MG63 (cell line): Measurements from ENCODE around the gene SMAD6. TPM values are rescaled to one million over a fixed set of nuclear protein-coding genes. Genes with fewer than 3 reads are reported as not detected.

Experiments used
- DNase-seq: peaks from one replicate; pipeline ENCODE4 v3.0.0-alpha.2; 2020
- H3K27me3 ChIP-seq: fragments of 250-450 bp; sonication (Bioruptor Pico); 2 replicates; pipeline ENCODE4 v1.5.1; 2020; ENCODE audit warnings: mild to moderate bottlenecking, moderate library complexity
- H3K36me3 ChIP-seq: fragments of 250-450 bp; sonication (Bioruptor Pico); 2 replicates; pipeline ENCODE4 v1.5.1; 2020; ENCODE audit warnings: mild to moderate bottlenecking, moderate library complexity
- H3K4me3 ChIP-seq: fragments of 250-450 bp; sonication (Bioruptor Pico); 2 replicates; pipeline ENCODE4 v1.5.1; 2020; ENCODE audit warnings: mild to moderate bottlenecking, moderate library complexity
- H3K9me3 ChIP-seq: fragments of 250-450 bp; sonication (Bioruptor Pico); 2 replicates; pipeline ENCODE4 v1.5.1; 2020; ENCODE audit warnings: mild to moderate bottlenecking, moderate library complexity
- total RNA-seq: library from RNA; depleted of rRNA; stranded (reverse); fragments of >200 nt; shearing (Covaris generic); gene quantifications from 2 replicates; pipeline ENCODE4 v1.2.3, GENCODE V29; 2014; ENCODE audit warnings: low replicate concordance

Gene SMAD6
- total RNA-seq, 1 experiment from 2014 or later, result 37.8 TPM

GRCh38 chr15:66779331-66780009 is 77.4 kb downstream of the SMAD6 start:
- Histone ChIP-seq H3K27me3 (no peaks in the 10 kb centered on the region), H3K4me3 (no peak overlapping the region), H3K9me3 (no peaks in the 10 kb centered on the region), H3K36me3 (peaks cover 65% of the 10 kb centered on the region)
- no peak for DNase-seq

- peak; percentile 91 for DNase-seq
- H3K36me3 ChIP-seq, result peaks cover 63% of the 10 kb centered on the region
These were observed 78.3 kb downstream of the SMAD6 start for GRCh38 chr15:66780172-66780972.

GRCh38 chr15:66780973-66781718 is 79.1 kb downstream of the SMAD6 start:
- Histone ChIP-seq H3K9me3 (no peaks in the 10 kb centered on the region), H3K27me3 (no peaks in the 10 kb centered on the region), H3K36me3 (peaks cover 58% of the 10 kb centered on the region), H3K4me3 (no peak overlapping the region)
- no peak for DNase-seq

More at GRCh38 chr15:66780172-66780972, 78.3 kb downstream of the SMAD6 start:
- Histone ChIP-seq H3K9me3 (no peaks in the 10 kb centered on the region), H3K4me3 (no peak overlapping the region), H3K27me3 (no peaks in the 10 kb centered on the region)

- Histone ChIP-seq H3K27me3 (no peaks in the 10 kb centered on the region), H3K9me3 (no peaks in the 10 kb centered on the region), H3K36me3 (peaks cover 48% of the 10 kb centered on the region), H3K4me3 (no peak overlapping the region)
- no peak for DNase-seq
These were observed 80.7 kb downstream of the SMAD6 start for GRCh38 chr15:66782785-66783184.

- no peak overlapping the region for H3K4me3 ChIP-seq
- no peak for DNase-seq
- no peaks in the 10 kb centered on the region for H3K27me3 ChIP-seq
- peaks cover 48% of the 10 kb centered on the region for H3K36me3 ChIP-seq
- H3K9me3 ChIP-seq, result no peaks in the 10 kb centered on the region
These were observed 81.3 kb downstream of the SMAD6 start for GRCh38 chr15:66783314-66783713.

GRCh38 chr15:66783725-66784124 is 81.7 kb downstream of the SMAD6 start:
- no peak overlapping the region for H3K4me3 ChIP-seq
- DNase-seq, result no peak
- peaks cover 44% of the 10 kb centered on the region for H3K36me3 ChIP-seq
- no peaks in the 10 kb centered on the region for H3K9me3 ChIP-seq
- H3K27me3 ChIP-seq, result no peaks in the 10 kb centered on the region

- Histone ChIP-seq H3K4me3 (no peak overlapping the region), H3K9me3 (no peaks in the 10 kb centered on the region), H3K36me3 (peaks cover 42% of the 10 kb centered on the region), H3K27me3 (no peaks in the 10 kb centered on the region)
- no peak for DNase-seq
These were observed 82.1 kb downstream of the SMAD6 start for GRCh38 chr15:66784174-66784573.

GRCh38 chr15:66785637-66786036 is 83.6 kb downstream of the SMAD6 start:
- no peak for DNase-seq
- Histone ChIP-seq H3K9me3 (no peaks in the 10 kb centered on the region), H3K4me3 (no peak overlapping the region), H3K36me3 (peaks cover 35% of the 10 kb centered on the region), H3K27me3 (no peaks in the 10 kb centered on the region)

GRCh38 chr15:66786222-66786621 is 84.2 kb downstream of the SMAD6 start:
- Histone ChIP-seq H3K9me3 (no peaks in the 10 kb centered on the region; the same call in 1 of the 2 replicates), H3K27me3 (no peaks in the 10 kb centered on the region), H3K4me3 (no peak overlapping the region), H3K36me3 (peaks cover 31% of the 10 kb centered on the region)
- no peak for DNase-seq

GRCh38 chr15:66786708-66787488 is 84.9 kb downstream of the SMAD6 start:
- no peak for DNase-seq
- peaks cover 27% of the 10 kb centered on the region for H3K36me3 ChIP-seq
- no peaks in the 10 kb centered on the region for H3K27me3 ChIP-seq
- H3K4me3 ChIP-seq, result no peak overlapping the region
- no peaks in the 10 kb centered on the region; the same call in 1 of the 2 replicates for H3K9me3 ChIP-seq

GRCh38 chr15:66787489-66787871 is 85.4 kb downstream of the SMAD6 start:
- H3K4me3 ChIP-seq, result no peak overlapping the region

GRCh38 chr15:66788024-66788423 is 86.0 kb downstream of the SMAD6 start:
- no peak overlapping the region for H3K4me3 ChIP-seq
- no peaks in the 10 kb centered on the region for H3K27me3 ChIP-seq
- peaks cover 17% of the 10 kb centered on the region for H3K36me3 ChIP-seq
- H3K9me3 ChIP-seq, result no peaks in the 10 kb centered on the region; the same call in 1 of the 2 replicates
- DNase-seq, result no peak

More at GRCh38 chr15:66787489-66787871, 85.4 kb downstream of the SMAD6 start:
- no peak for DNase-seq
- Histone ChIP-seq H3K9me3 (no peaks in the 10 kb centered on the region; the same call in 1 of the 2 replicates), H3K27me3 (no peaks in the 10 kb centered on the region), H3K36me3 (peaks cover 22% of the 10 kb centered on the region)

GRCh38 chr15:66789029-66790025 is 87.3 kb downstream of the SMAD6 start:
- no peaks in the 10 kb centered on the region; the same call in 1 of the 2 replicates for H3K9me3 ChIP-seq
- DNase-seq, result peak; percentile 75
- peaks cover 6% of the 10 kb centered on the region for H3K36me3 ChIP-seq
- no peak overlapping the region for H3K4me3 ChIP-seq
- H3K27me3 ChIP-seq, result no peaks in the 10 kb centered on the region

GRCh38 chr15:66795851-66796250 is 93.8 kb downstream of the SMAD6 start:
- Histone ChIP-seq H3K27me3 (no peaks in the 10 kb centered on the region), H3K4me3 (no peak overlapping the region), H3K36me3 (no peaks in the 10 kb centered on the region), H3K9me3 (no peaks in the 10 kb centered on the region; the same call in 1 of the 2 replicates)
- no peak for DNase-seq

- H3K27me3 ChIP-seq, result no peaks in the 10 kb centered on the region
- DNase-seq, result no peak
- H3K4me3 ChIP-seq, result no peak overlapping the region
- no peaks in the 10 kb centered on the region for H3K36me3 ChIP-seq
- no peaks in the 10 kb centered on the region for H3K9me3 ChIP-seq
These were observed 94.3 kb downstream of the SMAD6 start for GRCh38 chr15:66796343-66796742.
